HUES48 (cell line): ENCODE results near the gene KRTAP5-11.
A peak's percentile ranks its signal among the peaks of the same experiment; 100 is the strongest.
"Not testable (repeated sequence)": the region's sequence is repeated elsewhere in the genome, so short reads cannot be mapped to it uniquely, and the experiment has no call there.

Experiments used
- H3K27ac ChIP-seq: one replicate; pipeline ENCODE4 v1.7.0; 2013; ENCODE audit warnings: low read depth, low read length, inconsistent platforms
- H3K27me3 ChIP-seq: 2 replicates; pipeline ENCODE4 v1.6.1; 2013; ENCODE audit warnings: mild to moderate bottlenecking, low read length; ENCODE audit not compliant: control insufficient read depth, insufficient read depth
- H3K36me3 ChIP-seq: 2 replicates; pipeline ENCODE4 v1.6.1; 2013; ENCODE audit warnings: low read length; ENCODE audit not compliant: control insufficient read depth, insufficient read depth
- H3K4me1 ChIP-seq: 2 replicates; pipeline ENCODE4 v1.6.1; 2013; ENCODE audit warnings: mild to moderate bottlenecking, low read length; ENCODE audit not compliant: control insufficient read depth, insufficient read depth
- H3K4me3 ChIP-seq: 2 replicates; pipeline ENCODE4 v1.5.1; 2013; ENCODE audit warnings: mild to moderate bottlenecking, low read depth, low read length
- H3K9ac ChIP-seq: 2 replicates; pipeline ENCODE4 v1.6.1; 2013; ENCODE audit warnings: mild to moderate bottlenecking, low read depth, low read length, moderate library complexity
- H3K9me3 ChIP-seq: 2 replicates; pipeline ENCODE4 v1.6.1; 2013; ENCODE audit warnings: low read length; ENCODE audit not compliant: control insufficient read depth, insufficient read depth

The KRTAP5-11 gene

DNA sequence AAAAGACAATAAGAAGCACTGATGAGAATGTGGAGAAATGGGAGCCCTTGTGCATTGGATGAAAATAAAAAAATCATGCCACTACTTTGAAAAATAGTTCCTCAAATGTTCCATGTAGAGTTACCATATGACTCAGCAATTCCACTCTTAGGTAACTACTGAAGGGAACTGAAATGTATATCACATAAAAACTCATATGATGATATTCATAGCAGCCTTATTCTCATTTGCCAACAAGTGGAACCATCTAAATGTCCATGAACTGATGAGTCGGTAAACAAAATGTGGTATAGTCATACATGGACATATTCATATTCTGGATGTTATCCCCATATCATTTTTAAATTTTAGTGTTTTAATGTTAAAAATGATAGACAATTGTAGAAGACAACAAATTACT is 31.0 kb downstream of the KRTAP5-11 start:
- no peak overlapping the region for H3K9ac ChIP-seq
- no peaks in the 10 kb centered on the region for H3K27me3 ChIP-seq
- H3K9me3 ChIP-seq: no peaks in the 10 kb centered on the region
- no peaks in the 10 kb centered on the region for H3K4me1 ChIP-seq
- no peaks in the 10 kb centered on the region for H3K36me3 ChIP-seq
- no peak overlapping the region for H3K27ac ChIP-seq
- H3K4me3 ChIP-seq: no peak overlapping the region

DNA sequence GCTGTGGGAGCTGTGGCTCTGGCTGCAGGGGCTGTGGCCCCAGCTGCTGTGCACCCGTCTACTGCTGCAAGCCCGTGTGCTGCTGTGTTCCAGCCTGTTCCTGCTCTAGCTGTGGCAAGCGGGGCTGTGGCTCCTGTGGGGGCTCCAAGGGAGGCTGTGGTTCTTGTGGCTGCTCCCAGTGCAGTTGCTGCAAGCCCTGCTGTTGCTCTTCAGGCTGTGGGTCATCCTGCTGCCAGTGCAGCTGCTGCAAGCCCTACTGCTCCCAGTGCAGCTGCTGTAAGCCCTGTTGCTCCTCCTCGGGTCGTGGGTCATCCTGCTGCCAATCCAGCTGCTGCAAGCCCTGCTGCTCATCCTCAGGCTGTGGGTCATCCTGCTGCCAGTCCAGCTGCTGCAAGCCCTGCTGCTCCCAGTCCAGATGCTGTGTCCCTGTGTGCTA is 33.9 kb downstream of the KRTAP5-11 start:
- Histone ChIP-seq H3K27me3 (no peaks in the 10 kb centered on the region), H3K9me3 (0 out of 2 replicates have a peak, but pooled peaks cover 3% of the 10 kb centered on the region), H3K4me1 (peaks cover 6% of the 10 kb centered on the region; the same call in 1 of the 2 replicates), H3K9ac (no peak overlapping the region), H3K27ac (no peak overlapping the region), H3K4me3 (no peak overlapping the region), H3K36me3 (no peaks in the 10 kb centered on the region)

DNA sequence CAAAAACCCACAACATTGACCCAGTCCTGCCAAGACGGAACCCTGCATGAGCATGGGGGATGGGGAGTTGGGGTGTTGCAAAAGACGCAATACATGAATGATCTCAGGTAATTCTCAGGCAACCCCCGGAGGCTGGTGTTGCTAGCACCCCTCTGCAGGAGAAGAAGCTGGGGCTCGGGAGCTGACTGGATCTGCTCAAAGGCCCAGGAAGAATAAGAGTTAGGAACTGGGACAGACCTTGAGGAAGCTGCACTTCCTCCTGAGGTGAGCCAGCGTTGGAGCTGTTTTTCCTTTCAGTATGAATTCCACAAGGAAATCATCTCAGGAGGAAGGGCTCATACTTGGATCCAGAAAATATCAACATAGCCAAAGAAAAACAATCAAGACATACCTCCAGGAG is 34.6 kb downstream of the KRTAP5-11 start, which contains the start of gene KRTAP5-9:
Gene KRTAP5-9 (plus strand): TSS at position 301 of the 400 bp plus-strand sequence. CDS start 238 bp downstream, outside the sequence.
- Histone ChIP-seq H3K27ac (no peak within 1 kb of the TSS), H3K4me1 (peaks cover 6% of the 10 kb centered on the region; the same call in 1 of the 2 replicates), H3K9me3 (0 out of 2 replicates have a peak, but pooled peaks cover 3% of the 10 kb centered on the region), H3K27me3 (no peaks in the 10 kb centered on the region), H3K9ac (no peak within 1 kb of the TSS), H3K4me3 (no peak within 1 kb of the TSS), H3K36me3 (no peaks in the 10 kb centered on the region)

DNA sequence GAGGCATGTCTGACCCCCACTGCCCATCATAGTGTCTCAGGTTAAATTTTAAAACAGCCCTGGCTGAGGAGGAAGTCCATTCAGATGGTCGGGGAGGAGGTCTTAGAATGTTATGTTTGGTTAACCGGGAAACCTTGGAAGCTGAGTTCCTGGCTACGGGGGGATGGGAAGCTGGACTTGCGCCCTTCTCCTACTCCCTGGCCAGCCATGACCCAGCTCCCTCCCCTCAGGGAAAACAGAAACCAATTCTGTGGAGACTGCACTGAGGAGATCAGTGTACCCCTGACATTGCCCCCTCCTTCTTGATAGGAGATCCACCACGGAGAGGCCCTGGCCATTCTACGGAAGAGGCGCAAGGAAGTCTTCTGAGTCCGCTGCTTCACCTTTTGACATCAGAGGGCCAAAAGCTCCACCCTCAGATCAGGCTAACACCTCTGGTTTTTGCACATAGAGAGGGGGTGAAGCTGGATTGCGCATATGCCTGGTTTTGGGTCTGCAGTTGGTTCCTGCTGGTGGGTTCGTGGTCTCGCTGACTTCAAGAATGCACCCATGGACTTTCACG is 37.2 kb downstream of the KRTAP5-11 start:
- Histone ChIP-seq H3K4me1 (peaks cover 6% of the 10 kb centered on the region; the same call in 1 of the 2 replicates), H3K27ac (no peak overlapping the region), H3K27me3 (no peaks in the 10 kb centered on the region), H3K9me3 (0 out of 2 replicates have a peak, but pooled peaks cover 3% of the 10 kb centered on the region), H3K9ac (no peak overlapping the region), H3K36me3 (no peaks in the 10 kb centered on the region), H3K4me3 (no peak overlapping the region)

DNA sequence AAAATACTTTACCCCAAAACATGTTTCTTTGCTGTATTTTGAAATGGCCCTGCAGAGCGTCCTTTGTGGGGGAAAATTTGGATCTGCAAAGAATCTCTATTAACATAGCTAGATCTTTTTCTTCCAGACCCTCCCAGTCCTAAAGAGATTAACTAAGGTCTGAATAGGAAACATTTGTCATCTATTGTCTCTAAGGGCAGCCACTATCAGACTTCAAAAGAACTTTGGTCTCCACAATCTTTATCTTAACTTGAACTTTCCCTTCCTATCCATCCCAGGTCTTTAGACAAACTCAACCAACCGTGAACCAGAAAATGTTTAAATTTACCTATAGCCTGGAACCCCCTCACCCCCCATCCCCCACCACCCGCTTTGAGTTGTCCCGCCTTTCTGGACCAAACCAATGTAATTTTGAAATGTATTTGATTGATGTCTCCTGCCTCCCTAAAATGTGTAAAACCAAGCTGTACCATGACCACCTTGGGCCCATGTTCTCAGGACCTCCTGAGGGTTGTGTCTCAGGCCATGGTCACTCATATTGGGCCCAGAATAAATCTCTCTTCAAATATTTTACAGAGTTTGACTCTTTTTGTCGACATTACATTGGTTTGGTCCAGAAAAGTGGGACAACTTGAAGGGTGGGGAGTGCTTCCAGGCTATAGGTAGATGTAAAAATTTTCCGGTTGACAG is 38.0 kb downstream of the KRTAP5-11 start:
- Histone ChIP-seq H3K27me3 (no peaks in the 10 kb centered on the region), H3K9me3 (0 out of 2 replicates have a peak, but pooled peaks cover 3% of the 10 kb centered on the region), H3K9ac (no peak overlapping the region), H3K4me3 (no peak overlapping the region), H3K36me3 (no peaks in the 10 kb centered on the region), H3K27ac (peak overlapping the region; percentile 52), H3K4me1 (peaks cover 6% of the 10 kb centered on the region; the same call in 1 of the 2 replicates)

DNA sequence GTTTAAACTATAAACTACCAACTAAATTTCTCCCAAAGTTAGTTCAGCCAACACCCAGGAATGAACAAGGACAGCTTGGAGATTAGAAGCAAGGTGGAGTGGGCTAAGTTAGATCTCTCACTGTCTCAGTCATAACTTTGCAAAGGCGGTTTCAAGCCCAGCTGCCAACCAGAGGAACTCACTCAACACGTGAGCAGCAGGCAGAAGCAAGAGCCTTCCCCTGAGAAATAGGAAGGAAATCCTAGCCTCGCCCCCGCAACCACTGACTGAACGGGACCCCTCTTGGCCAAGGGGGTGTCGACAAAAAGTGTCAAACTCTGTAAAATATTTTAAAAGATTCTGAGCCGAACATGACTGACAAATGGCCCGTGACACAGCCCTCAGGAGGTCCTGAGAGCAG is 38.8 kb downstream of the KRTAP5-11 start:
- no peaks in the 10 kb centered on the region for H3K27me3 ChIP-seq
- no peak overlapping the region for H3K27ac ChIP-seq
- peaks cover 6% of the 10 kb centered on the region; the same call in 1 of the 2 replicates for H3K4me1 ChIP-seq
- no peak overlapping the region for H3K4me3 ChIP-seq
- H3K36me3 ChIP-seq: no peaks in the 10 kb centered on the region
- 0 out of 2 replicates have a peak, but pooled peaks cover 3% of the 10 kb centered on the region for H3K9me3 ChIP-seq
- H3K9ac ChIP-seq: no peak overlapping the region

DNA sequence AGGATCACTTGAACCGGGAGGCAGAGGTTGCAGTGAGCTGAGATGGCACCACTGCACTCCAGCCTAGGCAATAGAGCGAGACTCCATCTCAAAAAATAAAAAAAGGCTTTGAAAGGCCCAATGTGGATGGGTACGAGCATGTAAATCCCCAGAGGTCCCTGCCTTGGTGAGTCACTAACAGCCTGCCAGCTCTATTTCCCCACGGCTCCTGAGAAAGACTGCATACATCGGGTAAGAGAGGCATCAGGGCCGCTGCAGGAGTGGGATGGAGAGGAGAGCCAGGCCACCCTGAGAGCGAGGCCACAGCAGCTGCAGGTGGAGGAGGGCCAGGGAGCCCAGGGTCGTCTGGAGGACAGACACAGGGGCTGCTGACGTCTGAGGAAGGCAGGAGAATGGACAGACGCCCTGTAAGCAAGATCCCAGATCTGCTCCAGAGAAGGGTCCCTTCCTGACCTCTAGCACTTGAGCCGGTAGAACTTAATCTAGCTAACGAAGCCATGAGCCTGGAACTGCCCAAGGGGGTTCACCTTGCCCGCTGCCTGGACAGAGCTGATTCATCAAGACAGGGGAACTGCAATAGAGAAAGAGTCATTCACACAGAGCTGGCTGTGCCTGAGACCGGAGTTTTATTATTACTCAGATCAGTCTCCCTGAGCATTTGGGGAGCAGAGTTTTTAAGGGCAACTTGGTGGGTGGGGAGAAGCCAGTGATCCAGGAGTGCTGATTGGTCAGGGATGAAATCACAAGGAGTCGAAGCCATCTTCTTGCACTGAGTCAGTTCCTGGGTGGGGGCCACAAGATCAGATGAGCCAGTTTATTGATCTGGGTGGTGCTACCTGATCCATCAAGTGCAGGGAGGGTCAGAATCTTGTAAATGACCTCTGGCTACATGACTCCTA is 39.5 kb downstream of the KRTAP5-11 start:
- no peak overlapping the region for H3K4me3 ChIP-seq
- no peaks in the 10 kb centered on the region for H3K27me3 ChIP-seq
- H3K9ac ChIP-seq: no peak overlapping the region
- no peak overlapping the region for H3K27ac ChIP-seq
- H3K36me3 ChIP-seq: no peaks in the 10 kb centered on the region
- H3K4me1 ChIP-seq: peaks cover 6% of the 10 kb centered on the region; the same call in 1 of the 2 replicates
- 0 out of 2 replicates have a peak, but pooled peaks cover 3% of the 10 kb centered on the region for H3K9me3 ChIP-seq

DNA sequence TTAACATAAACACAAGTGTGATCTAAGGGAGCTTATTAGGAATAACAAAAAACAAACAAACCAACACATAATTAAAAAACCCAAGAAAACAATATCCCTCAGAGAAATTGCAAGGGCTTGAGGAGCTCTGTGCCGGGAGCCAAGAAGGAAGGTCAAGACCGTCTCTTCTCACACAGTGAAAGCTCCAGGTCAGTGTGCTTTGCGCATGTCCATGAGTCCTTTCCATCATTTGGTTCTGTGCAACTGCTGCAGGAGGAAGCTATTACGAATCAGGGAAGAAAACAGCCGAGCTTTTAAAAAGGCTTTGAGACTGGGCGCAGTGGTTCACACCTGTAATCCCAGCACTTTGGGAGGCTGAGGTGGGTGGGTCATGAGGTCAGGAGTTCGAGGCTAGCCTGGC is 40.3 kb downstream of the KRTAP5-11 start:
- 0 out of 2 replicates have a peak, but pooled peaks cover 3% of the 10 kb centered on the region for H3K9me3 ChIP-seq
- peaks cover 6% of the 10 kb centered on the region; the same call in 1 of the 2 replicates for H3K4me1 ChIP-seq
- no peak overlapping the region for H3K9ac ChIP-seq
- no peak overlapping the region for H3K27ac ChIP-seq
- H3K36me3 ChIP-seq: no peaks in the 10 kb centered on the region
- H3K27me3 ChIP-seq: no peaks in the 10 kb centered on the region
- H3K4me3 ChIP-seq: no peak overlapping the region

DNA sequence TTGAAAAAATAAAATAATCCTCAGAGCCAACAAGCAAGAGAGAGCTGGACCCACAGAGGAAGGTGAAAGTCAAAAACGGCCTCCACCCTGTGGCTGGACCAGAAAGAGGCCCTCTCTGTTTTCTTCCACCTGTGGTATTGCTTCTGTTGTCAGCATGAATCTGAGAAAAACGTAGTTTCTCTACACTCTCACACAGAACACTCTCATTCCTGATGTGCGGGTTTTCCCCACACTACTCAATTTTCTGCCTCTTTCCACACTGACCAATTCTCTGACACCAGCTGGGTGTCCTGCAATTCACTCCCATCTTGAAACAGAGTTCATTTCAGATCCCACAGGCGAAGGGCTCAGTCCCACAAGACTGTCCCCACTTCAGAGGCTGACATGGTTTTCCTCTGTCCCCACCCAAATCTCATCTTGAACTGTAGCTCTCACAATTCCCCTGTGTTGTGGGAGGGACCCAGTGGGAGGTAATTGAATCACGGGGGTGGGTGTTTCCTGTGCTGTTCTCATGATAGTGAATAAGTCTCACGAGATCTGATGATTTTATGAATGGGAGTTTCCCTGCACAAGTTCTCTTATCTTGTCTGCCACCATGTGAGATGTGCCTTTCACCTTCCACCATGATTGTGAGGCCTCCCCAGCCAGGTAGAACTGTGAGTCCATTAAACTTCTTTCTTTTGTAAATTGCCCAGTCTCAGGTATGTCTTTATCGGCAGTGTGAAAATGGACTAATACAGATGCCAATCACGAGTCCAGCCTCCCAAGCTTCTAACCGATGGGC is 42.0 kb downstream of the KRTAP5-11 start:
- not testable (repeated sequence) for H3K4me1 ChIP-seq, H3K27me3 ChIP-seq, H3K36me3 ChIP-seq, H3K9me3 ChIP-seq, H3K27ac ChIP-seq, H3K4me3 ChIP-seq, H3K9ac ChIP-seq

DNA sequence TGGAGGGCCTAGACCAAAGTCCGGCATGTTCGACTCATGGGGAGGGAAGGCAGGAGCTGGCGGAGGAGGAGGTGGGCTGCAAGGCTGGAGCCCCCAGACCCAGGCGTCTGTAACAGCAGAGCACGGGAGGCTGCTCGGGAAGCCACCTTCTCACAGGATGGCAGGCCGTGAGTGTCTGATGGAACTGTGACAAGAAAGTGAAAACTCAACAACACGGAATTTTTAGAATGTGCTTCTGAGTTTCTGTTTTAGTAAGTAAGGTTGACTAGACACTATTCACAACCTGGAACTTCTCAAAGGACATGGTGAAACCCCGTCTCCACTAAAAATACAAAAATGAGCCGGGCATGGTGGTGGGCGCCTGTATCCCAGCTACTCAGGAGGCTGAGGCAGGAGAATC is 42.7 kb downstream of the KRTAP5-11 start:
- H3K9ac ChIP-seq, H3K9me3 ChIP-seq, H3K27ac ChIP-seq, H3K4me3 ChIP-seq, H3K4me1 ChIP-seq, H3K36me3 ChIP-seq, H3K27me3 ChIP-seq: not testable (repeated sequence)
